HG02588 (cell line): ENCODE data around the gene NKX2-4.
"Not testable (repeated sequence)": the region's sequence is repeated elsewhere in the genome, so short reads cannot be mapped to it uniquely, and the experiment has no call there.

Source experiments
- ATAC-seq: cut with Tn5 transposase; IDR thresholded peaks from one replicate; pipeline ENCODE4 v1.9.1; 2021; ENCODE audit warnings: mild to moderate bottlenecking, moderate library complexity; ENCODE audit not compliant: unreplicated experiment

Gene NKX2-4

DNA sequence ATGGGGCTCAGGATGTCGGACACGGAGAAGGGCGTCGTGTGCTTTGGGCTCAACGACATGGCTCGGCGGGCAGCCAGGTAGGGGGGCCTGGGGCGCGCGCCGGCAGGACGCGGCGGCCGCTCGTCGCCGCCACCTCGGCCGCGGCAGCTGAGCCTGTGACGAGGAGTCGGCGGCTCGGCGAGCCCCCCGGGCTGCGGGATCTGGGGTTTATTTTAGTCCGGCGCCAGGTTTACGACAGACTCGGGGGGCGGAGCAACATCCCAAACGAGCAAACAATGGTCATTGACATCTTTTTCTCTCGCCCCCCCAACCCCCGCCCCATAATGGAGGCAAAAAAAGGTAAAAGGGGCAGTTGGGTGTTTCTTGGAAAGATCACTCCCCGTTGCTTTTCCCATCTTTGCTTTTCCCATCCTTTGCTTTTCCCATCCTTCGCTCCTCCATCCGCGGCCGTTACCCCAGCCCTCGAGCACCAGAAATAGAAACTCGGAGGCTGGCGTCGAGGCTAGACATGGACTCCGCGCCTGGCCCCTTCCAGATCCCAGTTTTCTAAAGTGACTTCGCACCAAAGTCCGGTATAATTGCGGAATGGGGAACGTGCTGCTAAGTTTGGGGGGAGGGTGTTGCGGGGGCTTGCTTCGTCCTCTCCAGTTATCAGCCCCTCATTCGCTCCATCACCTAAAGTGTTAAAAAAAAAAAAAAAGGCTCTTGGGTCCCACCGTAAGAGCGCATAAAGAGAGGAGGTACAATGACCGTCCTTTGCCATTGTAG is at the start of gene NKX2-4:
Gene NKX2-4, minus strand, starts transcription at position 186 of the 768 bp plus-strand sequence. Its CDS starts 127 bp downstream, at position 59.
- no peak for ATAC-seq

DNA sequence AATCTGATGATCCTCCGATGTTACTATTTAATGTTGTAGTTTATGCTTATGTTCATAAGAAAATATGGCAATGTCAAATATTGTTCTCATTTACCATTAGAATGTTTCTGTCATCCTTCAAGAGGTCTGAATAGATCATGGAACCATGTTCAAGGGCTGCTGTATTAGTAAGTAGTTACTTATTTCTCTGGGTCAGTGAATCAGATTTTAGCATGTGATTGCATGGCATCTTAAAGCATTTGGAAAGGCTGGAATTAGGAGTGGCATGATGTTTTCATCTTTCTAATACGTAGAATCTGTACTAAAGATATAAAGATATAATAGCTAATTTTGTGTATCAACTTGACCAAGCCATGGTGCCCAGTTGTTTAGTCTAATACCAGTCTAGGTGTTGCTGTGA is 40.5 kb upstream of the NKX2-4 start:
- no peak for ATAC-seq

- no peak for ATAC-seq
Observed at GRCh38 chr20:21437248-21437647, 39.9 kb upstream of the NKX2-4 start.

- no peak for ATAC-seq
Observed at GRCh38 chr20:21436205-21436604, 38.9 kb upstream of the NKX2-4 start.

GRCh38 chr20:21435576-21435975 is 38.2 kb upstream of the NKX2-4 start:
- ATAC-seq = no peak

- no peak for ATAC-seq
Observed at GRCh38 chr20:21433329-21433890, 36.1 kb upstream of the NKX2-4 start.

- no peak for ATAC-seq
Observed at GRCh38 chr20:21432911-21433310, 35.6 kb upstream of the NKX2-4 start.

DNA sequence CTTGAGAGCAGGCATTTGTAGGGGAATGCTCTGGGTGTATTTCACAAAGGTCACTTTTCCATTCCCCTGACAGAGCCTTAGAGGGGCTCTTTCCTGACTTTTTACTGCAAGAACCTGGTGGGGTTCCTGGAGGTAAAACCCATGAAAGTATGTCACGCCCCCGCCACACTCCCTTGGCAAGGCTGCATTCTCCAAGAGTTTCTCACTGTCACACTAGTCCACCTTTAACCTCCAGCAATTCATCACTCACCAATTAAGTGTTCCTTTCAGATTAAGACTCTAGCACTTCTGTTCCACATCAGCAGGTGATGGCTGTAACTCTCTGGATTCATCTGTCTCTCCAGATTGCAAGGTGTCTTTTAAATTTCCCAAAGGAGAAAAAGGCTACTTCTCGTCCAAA is 32.7 kb upstream of the NKX2-4 start:
- ATAC-seq = no peak

DNA sequence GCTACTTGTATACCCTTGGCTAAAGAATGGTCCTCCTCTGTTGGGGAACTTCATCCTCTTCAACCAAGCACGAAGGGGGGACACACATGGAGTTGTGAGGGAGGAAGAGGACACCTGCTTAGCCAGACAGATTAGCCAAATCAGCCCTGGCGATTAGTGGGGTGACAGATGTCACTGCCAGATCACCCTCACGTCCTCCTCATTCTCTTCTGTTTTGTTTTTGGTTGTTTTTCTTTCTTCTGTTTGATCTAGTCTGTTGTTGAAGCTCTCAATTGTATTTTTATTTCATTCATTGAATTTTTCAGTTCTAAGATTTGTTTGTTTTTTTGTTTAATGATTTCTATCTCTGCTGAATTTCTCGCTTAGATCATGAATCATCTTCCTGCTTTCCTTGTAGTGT is 27.5 kb upstream of the NKX2-4 start:
- no peak for ATAC-seq

GRCh38 chr20:21423712-21424111 is 26.4 kb upstream of the NKX2-4 start:
- not testable (repeated sequence) for ATAC-seq

DNA sequence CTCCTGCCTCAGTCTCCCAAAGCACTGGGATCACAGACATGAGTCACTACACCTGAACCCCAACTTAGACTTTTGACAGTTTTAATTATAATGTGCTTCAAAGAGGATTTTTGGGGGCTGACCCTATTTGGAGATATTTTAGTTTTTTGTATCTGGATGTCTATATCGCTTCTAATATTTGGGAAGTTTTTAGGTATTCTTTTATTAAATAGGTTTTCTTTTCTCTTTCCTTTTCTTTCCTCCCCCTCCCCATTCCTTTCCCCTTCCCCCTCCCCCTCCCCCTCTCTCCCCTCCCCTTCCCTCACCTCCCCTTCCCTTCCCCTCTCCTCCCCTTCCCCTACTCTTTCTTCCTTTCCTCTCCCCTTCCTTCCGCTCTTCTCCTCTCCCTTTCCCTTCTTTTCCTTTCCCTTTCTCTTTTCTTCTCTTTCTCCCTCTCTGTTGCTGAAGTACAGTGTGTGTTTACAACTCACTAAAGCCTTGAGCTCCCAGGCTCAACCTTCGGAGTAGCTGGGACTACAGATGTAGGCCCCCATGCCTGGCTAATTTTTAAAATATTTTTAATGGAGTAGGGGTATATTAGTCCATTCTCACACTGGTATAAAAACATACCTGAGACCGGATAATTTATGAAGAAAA is 24.4 kb upstream of the NKX2-4 start:
- no peak for ATAC-seq

DNA sequence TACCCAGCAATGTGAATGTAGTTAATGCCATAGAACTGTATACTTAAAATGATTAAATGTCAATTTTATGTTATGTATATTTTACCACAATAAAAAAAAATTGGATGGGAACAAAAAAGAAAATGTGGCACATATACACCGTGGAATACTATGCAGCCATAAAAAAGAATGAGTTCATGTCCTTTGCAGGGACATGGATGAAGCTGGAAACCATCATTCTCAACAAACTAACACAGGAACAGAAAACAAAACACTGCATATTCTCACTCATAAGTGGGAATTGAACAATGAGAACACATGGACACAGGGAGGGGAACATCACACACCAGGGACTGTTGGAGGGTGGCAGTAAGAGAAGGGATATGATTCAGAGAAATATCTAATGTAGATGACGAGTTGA is 21.8 kb upstream of the NKX2-4 start:
- ATAC-seq = not testable (repeated sequence)

- not testable (repeated sequence) for ATAC-seq
Observed at GRCh38 chr20:21413996-21414395, 16.7 kb upstream of the NKX2-4 start.

GRCh38 chr20:21411725-21412124 is 14.4 kb upstream of the NKX2-4 start:
- ATAC-seq = no peak

DNA sequence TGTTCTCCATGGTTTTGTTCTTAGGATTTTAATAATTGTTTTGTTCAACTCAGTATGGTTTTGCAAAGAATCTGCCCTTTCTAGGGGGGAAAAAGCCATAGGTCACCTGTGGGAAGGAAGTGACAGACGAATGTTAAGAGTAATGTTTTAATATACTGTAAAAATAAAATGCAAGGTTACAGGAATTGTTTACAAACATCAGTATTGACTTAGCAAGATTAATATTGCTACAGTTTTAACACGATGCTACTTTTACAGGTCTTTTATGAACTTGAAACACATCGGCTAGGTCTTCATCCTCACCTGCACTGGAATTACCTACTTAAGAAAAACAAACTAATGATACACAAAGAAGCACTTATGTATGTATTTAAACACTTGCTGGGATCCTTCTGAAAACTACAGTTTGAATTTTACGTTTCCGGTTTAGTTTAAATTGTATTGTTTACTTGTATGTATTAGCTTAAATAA is 1.7 kb upstream of the NKX2-4 start:
- ATAC-seq = no peak

DNA sequence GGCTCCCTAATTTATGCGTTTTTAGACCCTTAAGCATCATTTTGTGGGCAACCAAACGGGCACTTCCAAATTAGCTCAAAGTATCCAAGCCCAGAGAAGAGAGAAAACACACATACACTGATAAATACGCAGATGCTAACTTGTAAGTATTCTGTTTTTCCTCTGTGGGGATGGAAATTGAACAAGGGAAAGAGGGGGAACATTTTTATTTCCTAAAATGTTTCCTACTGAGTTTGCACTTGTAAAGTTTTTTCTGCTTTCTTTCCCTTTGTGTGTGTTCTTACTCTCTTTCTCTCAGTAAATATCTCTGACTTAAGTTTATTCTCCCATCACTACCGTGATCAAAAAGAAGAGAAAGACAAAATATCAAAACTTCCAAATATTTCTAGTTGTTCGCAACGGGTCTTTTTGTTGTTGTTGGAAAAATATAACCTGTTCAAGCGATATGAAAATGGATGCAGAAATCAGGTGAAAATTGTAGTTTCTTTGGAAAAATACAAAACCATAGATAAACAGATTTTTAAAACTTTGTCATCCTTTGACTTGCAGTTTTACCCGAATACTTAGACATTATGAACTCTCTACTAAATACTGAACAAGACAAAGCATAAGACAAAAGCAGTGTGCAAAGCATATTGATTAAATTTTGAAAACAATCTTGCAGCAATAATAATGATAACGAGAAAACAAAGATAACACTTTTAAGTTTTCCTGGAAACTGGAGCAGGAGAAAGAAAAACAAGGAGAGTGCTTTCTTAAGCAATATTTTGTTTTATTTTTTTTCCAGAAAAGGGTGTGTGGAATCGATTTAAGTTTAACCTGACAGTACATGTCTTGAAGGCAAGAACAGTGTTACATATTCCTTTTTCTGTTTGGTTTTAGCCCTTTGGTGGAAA is 1.0 kb upstream of the NKX2-4 start:
- ATAC-seq = no peak

GRCh38 chr20:21396599-21397340 is 556 bp downstream of the NKX2-4 start:
- ATAC-seq = no peak

DNA sequence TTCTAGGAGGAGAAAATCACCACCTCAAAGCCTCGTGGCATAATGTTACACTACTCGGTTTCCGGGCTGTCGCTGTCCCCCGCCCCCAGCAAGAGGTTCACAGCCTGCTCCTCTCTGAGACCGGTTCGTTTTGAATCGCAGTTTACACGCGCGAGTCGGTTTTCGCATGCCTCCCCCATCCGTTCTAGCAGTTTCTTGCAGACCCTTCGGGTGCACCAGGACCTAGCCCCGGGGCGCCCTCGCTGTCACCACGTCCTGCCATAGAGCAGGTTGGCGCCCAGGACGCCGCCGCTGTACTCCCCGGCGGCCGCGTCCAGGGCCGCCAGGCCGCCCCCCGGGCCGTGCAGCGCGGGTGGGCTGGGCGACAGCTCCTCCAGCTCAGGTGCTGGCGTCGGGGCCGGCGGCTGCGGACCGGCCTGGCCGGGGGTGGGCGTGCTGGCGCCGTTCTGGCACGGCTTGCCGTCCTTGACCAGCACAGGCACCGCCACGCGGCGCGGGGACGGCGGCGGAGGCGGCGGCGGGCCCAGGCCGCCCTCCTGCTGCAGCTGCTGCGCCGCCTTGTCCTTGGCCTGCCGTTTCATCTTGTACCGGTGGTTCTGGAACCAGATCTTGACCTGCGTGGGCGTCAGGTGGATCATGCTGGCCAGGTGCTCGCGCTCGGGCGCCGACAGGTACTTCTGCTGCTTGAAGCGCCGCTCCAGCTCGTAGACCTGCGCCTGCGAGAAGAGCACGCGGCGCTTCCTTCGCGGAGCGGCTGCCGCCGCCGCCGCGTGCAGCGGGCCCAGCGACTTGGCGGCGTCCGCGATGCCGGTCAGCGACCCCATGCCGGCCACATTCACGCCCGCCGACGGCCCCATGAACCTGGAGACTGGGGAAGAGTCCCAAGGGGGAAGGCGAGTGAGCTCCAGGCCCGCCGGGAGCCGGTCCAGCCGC is 1.4 kb downstream of the NKX2-4 start:
- ATAC-seq = no peak

GRCh38 chr20:21395051-21395665 is 2.2 kb downstream of the NKX2-4 start:
- no peak for ATAC-seq
